Upper lobe of left lung (tissue), 6 donors: ENCODE measurements around the gene CCBE1. TPM values are rescaled to one million over a fixed set of nuclear protein-coding genes. Genes with fewer than 3 reads are reported as not detected.
"Not testable (repeated sequence)": the region's sequence is repeated elsewhere in the genome, so short reads cannot be mapped to it uniquely, and the experiment has no call there.

Experiments
- ATAC-seq, 2 donors: fragments of 200-7000 bp; cut with Tn5 transposase; one replicate each; pipeline ENCODE4 v1.9.1; 2022; ENCODE audit warnings: mild to moderate bottlenecking in 2 of 2, moderate library complexity in 2 of 2; ENCODE audit not compliant: low FRiP score in 2 of 2
- DNase-seq, 2 donors: peaks; one replicate each; pipeline ENCODE4 v3.0.0-alpha.2; 2019 to 2020
- H3K27ac ChIP-seq, 4 donors: fragments of 200-600 bp; sonication (generic); one replicate each; pipeline ENCODE4 v1.5.1; 2016 to 2019
- H3K27me3 ChIP-seq, 4 donors: fragments of 200-600 bp; sonication (generic); one replicate each; pipeline ENCODE4 v1.5.1; 2017 to 2019
- H3K36me3 ChIP-seq, 4 donors: fragments of 200-600 bp; sonication (generic); one replicate each; pipeline ENCODE4 v1.5.1; 2016 to 2019
- H3K4me1 ChIP-seq, 4 donors: fragments of 200-600 bp; sonication (generic); one replicate each; pipeline ENCODE4 v1.5.1; 2018 to 2019
- H3K4me3 ChIP-seq, 4 donors: fragments of 200-600 bp; sonication (generic); one replicate each; pipeline ENCODE4 v1.5.1; 2017 to 2019; ENCODE audit warnings: mild to moderate bottlenecking in 2 of 4, moderate library complexity in 1 of 4
- H3K9me3 ChIP-seq, 4 donors: fragments of 200-600 bp; sonication (generic); one replicate each; pipeline ENCODE4 v1.5.1; 2018 to 2019
- CTCF ChIP-seq, 6 experiments: fragments of 450-650 bp in 4 of 6; fragments of 200-600 bp in 2 of 6; sonication (generic) in 2 of 6; IDR thresholded peaks; one replicate each; pipeline ENCODE4 v1.5.1; 2016 to 2019; ENCODE audit warnings: antibody characterized with exemption in 6 of 6
- EP300 ChIP-seq, 4 donors: sonication (generic); formaldehyde crosslinking; IDR thresholded peaks; one replicate each; pipeline ENCODE4 v1.5.1; 2017; ENCODE audit warnings: antibody characterized with exemption in 4 of 4, control low read depth in 2 of 4
- POLR2A ChIP-seq, 4 donors: fragments of 450-650 bp; IDR thresholded peaks; one replicate each; pipeline ENCODE4 v1.5.1; 2016 to 2017; ENCODE audit warnings: antibody characterized with exemption in 4 of 4, mild to moderate bottlenecking in 2 of 4
- POLR2AphosphoS5 ChIP-seq, 2 donors: sonication (generic); formaldehyde crosslinking; IDR thresholded peaks; one replicate each; pipeline ENCODE4 v1.5.1; 2017; ENCODE audit warnings: antibody characterized with exemption in 2 of 2
- WGBS, 2 donors: methylation state at CpG; one replicate each; pipeline ENCODE4 v1.1.5; 2017 to 2018; 5-methylcytosine and 5-hydroxymethylcytosine counted together
- total RNA-seq, 6 donors: library from RNA; depleted of rRNA in 4 of 6; stranded (reverse); fragments of >200 nt in 4 of 6; gene quantifications; one replicate each; pipeline versions ENCODE4 v1.1.0 to v1.2.1, GENCODE V29; 2016 to 2021
- donor health status: DM: no; HTN: no; CAD: no; lungs with moderate emphysema.
- donor health status: DM: no; HTN: yes; CAD: no; lungs with severe emphysema.

The CCBE1 gene
- total RNA-seq, 6 donors from 2014 or later, result 8.7 to 23.6 (median 12.3) TPM

GRCh38 chr18:59718108-59718463, 20.9 kb upstream of the CCBE1 start:
- Histone ChIP-seq H3K27ac (no peak overlapping the region), H3K9me3 (no peaks in the 10 kb centered on the region), H3K27me3 (no peaks in the 10 kb centered on the region), H3K4me3 (no peak overlapping the region), H3K4me1 (no peaks in the 10 kb centered on the region), H3K36me3 (no peaks in the 10 kb centered on the region)
- TF ChIP-seq CTCF (IDR thresholded peaks at IDR 0.05), result no peak
- TF ChIP-seq POLR2AphosphoS5 (IDR thresholded peaks at IDR 0.05), result no peak
- TF ChIP-seq POLR2A (IDR thresholded peaks at IDR 0.05), result no peak
- no peak for TF ChIP-seq EP300 (IDR thresholded peaks at IDR 0.05)
- ATAC-seq (no peak), DNase-seq (no peak)
- 74 to 76% methylated on average over 3 of the region's 3 CpGs for WGBS, 2 donors

GRCh38 chr18:59717291-59717690, 20.1 kb upstream of the CCBE1 start:
- H3K27ac ChIP-seq, result no peak overlapping the region
- H3K4me1 ChIP-seq, result no peaks in the 10 kb centered on the region
- no peaks in the 10 kb centered on the region for H3K9me3 ChIP-seq
- 76 to 83% methylated on average over 2 of the region's 2 CpGs for WGBS, 2 donors
- DNase-seq, result no peak
- TF ChIP-seq POLR2AphosphoS5 (IDR thresholded peaks at IDR 0.05), result no peak
- no peak for TF ChIP-seq EP300 (IDR thresholded peaks at IDR 0.05)
- no peak for TF ChIP-seq POLR2A (IDR thresholded peaks at IDR 0.05)
- no peak for ATAC-seq
- no peaks in the 10 kb centered on the region for H3K27me3 ChIP-seq
- no peak overlapping the region for H3K4me3 ChIP-seq
- no peaks in the 10 kb centered on the region for H3K36me3 ChIP-seq

DNA sequence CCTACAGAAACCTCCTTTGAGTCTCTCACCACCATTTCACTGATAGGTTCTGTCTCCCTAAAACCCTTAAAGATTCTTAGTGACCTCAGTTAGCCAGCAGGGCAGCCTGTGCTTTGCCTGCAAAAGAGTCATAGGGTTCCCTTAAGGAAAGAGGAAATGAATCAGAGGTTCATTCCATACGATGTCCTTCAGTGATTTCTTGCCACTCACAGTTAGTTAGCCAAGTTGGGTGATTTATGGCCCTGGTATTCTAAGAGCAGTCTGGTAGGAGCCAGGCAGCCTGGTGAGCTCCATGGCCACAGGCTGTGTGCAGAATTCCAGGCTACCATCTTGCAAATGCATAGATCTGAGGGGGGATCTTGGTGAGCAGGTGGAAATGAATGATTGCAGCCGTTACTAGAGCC, 18.7 kb upstream of the CCBE1 start:
- DNase-seq (no peak), ATAC-seq (no peak)
- no peaks in the 10 kb centered on the region for H3K9me3 ChIP-seq
- TF ChIP-seq POLR2AphosphoS5 (IDR thresholded peaks at IDR 0.05) (no peak), CTCF (IDR thresholded peaks at IDR 0.05) (no peak), EP300 (IDR thresholded peaks at IDR 0.05) (no peak), POLR2A (IDR thresholded peaks at IDR 0.05) (no peak)
- 47 to 51% methylated on average over 2 of the region's 2 CpGs for WGBS, 2 donors
- no peaks in the 10 kb centered on the region for H3K36me3 ChIP-seq
- H3K27ac ChIP-seq, result no peak overlapping the region
- H3K4me1 ChIP-seq, result no peaks in the 10 kb centered on the region
- no peak overlapping the region for H3K4me3 ChIP-seq
- no peaks in the 10 kb centered on the region for H3K27me3 ChIP-seq

GRCh38 chr18:59715445-59715844, 18.2 kb upstream of the CCBE1 start:
- DNase-seq (no peak), ATAC-seq (no peak)
- 79 to 83% methylated on average over 7 of the region's 7 CpGs for WGBS, 2 donors
- H3K9me3 ChIP-seq, result no peaks in the 10 kb centered on the region
- TF ChIP-seq EP300 (IDR thresholded peaks at IDR 0.05) (no peak), POLR2AphosphoS5 (IDR thresholded peaks at IDR 0.05) (no peak), POLR2A (IDR thresholded peaks at IDR 0.05) (no peak), CTCF (IDR thresholded peaks at IDR 0.05) (no peak)
- no peak overlapping the region for H3K4me3 ChIP-seq
- no peaks in the 10 kb centered on the region for H3K36me3 ChIP-seq
- H3K27me3 ChIP-seq, result no peaks in the 10 kb centered on the region
- H3K27ac ChIP-seq, result no peak overlapping the region
- H3K4me1 ChIP-seq, result no peaks in the 10 kb centered on the region

GRCh38 chr18:59714096-59714495, 16.9 kb upstream of the CCBE1 start:
- WGBS, 2 donors, result 100% methylated on average over 5 of the region's 28 CpGs; no CpG with 5 or more reads in 1 of the 2 donors
- not testable (repeated sequence) for H3K4me1 ChIP-seq, H3K4me3 ChIP-seq, ATAC-seq, H3K27me3 ChIP-seq, H3K27ac ChIP-seq, H3K36me3 ChIP-seq, H3K9me3 ChIP-seq
- DNase-seq, result peak in 1 of 2 donors; percentile 72

GRCh38 chr18:59712311-59712710, 15.1 kb upstream of the CCBE1 start:
- Histone ChIP-seq H3K4me3 (no peak overlapping the region), H3K27ac (no peak overlapping the region), H3K27me3 (no peaks in the 10 kb centered on the region), H3K9me3 (no peaks in the 10 kb centered on the region), H3K36me3 (no peaks in the 10 kb centered on the region), H3K4me1 (no peaks in the 10 kb centered on the region)
- DNase-seq (no peak), ATAC-seq (no peak)
- WGBS, 2 donors, result 80 to 88% methylated on average over 6 of the region's 6 CpGs
- TF ChIP-seq EP300 (IDR thresholded peaks at IDR 0.05) (no peak), CTCF (IDR thresholded peaks at IDR 0.05) (no peak), POLR2A (IDR thresholded peaks at IDR 0.05) (no peak), POLR2AphosphoS5 (IDR thresholded peaks at IDR 0.05) (no peak)
